ENCODE results near the gene PSME3IP1. TPM values are rescaled to one million over a fixed set of nuclear protein-coding genes. Genes with fewer than 3 reads are reported as not detected.

PSME3IP1 gene
- total RNA-seq, 2 donors from 2014 or later: 39.1 to 64.8 TPM

- no peak for DNase-seq (ENCODE audit: low spot score)
- H3K4me1 ChIP-seq (ENCODE audit: control insufficient read depth in 1 of 2, low read depth in 2 of 2): no peaks in the 10 kb centered on the region
- no peaks in the 10 kb centered on the region for H3K9me3 ChIP-seq
- TF ChIP-seq, protein P1, sequence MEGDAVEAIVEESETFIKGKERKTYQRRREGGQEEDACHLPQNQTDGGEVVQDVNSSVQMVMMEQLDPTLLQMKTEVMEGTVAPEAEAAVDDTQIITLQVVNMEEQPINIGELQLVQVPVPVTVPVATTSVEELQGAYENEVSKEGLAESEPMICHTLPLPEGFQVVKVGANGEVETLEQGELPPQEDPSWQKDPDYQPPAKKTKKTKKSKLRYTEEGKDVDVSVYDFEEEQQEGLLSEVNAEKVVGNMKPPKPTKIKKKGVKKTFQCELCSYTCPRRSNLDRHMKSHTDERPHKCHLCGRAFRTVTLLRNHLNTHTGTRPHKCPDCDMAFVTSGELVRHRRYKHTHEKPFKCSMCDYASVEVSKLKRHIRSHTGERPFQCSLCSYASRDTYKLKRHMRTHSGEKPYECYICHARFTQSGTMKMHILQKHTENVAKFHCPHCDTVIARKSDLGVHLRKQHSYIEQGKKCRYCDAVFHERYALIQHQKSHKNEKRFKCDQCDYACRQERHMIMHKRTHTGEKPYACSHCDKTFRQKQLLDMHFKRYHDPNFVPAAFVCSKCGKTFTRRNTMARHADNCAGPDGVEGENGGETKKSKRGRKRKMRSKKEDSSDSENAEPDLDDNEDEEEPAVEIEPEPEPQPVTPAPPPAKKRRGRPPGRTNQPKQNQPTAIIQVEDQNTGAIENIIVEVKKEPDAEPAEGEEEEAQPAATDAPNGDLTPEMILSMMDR (IDR thresholded peaks at IDR 0.05): no peak
- no peaks in the 10 kb centered on the region for H3K27me3 ChIP-seq (replicated peaks; ENCODE audit: insufficient read depth)
- H3K4me3 ChIP-seq: no peak overlapping the region
- H3K27ac ChIP-seq: no peak overlapping the region
- no peak for ATAC-seq (ENCODE audit: insufficient number of reproducible peaks, low FRiP score, low read depth)
- peaks cover 65% of the 10 kb centered on the region for H3K36me3 ChIP-seq
Measured at GRCh38 chr16:57231821-57232350, 46.0 kb upstream of the PSME3IP1 start.

DNA sequence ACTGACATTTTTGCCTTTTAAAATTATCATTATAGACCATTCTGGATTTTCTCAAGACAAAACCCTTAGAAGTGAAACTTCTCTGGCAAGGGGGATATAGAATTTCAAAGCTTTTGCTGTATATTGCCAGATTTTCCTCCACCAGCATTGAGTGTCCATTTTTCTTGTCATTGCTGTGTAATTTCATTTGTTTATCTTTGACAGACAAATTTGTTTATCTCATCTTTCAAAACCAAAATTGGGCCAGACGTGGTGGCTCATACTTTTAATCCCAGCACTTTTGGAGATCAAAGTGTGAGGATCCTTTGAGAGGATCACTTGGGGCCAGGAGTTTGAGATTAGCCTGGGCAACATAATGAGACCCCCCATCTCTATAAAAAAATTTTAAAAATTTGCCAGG is 43.2 kb upstream of the PSME3IP1 start:
- TF ChIP-seq, protein P1 (IDR thresholded peaks at IDR 0.05): no peak

DNA sequence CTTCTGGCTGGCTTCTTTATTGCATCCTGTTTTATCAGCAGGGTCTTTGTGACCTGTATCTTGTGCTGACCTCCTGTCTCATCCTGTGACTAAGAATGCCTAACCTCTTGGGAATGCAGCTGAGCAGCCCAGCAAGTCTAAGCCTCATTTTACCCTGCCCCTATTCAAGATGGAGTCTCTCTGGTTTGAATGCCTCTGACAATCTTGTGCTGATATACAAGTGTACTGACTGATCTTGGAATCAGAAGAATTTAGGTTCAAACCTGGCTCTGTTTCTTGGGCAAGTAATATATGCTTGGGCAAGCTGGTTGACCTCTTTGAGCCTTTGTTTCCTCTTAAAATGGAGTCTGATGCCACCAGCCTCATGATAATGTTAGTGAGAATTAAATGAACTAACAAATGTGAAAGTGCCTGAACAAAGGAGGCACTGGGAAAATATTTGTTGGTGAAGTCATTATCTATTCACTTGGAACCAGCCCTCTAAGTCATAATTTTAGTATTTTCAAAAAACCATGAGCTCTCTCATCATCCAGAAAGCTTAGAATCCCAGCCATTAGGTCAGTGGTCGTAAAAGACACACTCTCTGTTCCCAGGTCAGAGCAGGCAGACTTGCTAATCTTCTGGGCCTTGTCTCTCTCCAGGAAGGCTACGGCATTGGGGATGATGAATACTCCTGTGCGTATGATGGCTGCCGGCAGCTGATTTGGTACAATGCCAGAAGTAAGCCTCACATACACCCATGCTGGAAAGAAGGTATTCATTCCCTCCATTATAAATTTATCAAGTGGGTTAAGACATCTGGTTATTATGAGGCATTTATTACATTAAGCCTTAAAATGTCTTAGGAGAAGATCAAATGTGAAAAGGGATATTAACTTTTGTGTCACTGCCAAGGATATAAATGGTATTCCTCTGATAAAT is 41.1 kb upstream of the PSME3IP1 start:
- Histone ChIP-seq H3K27me3 (replicated peaks; ENCODE audit: insufficient read depth) (no peaks in the 10 kb centered on the region), H3K9me3 (no peaks in the 10 kb centered on the region), H3K36me3 (peaks cover 56% of the 10 kb centered on the region), H3K4me1 (ENCODE audit: control insufficient read depth in 1 of 2, low read depth in 2 of 2) (no peaks in the 10 kb centered on the region), H3K4me3 (no peak overlapping the region), H3K27ac (no peak overlapping the region)
- ATAC-seq (ENCODE audit: insufficient number of reproducible peaks, low FRiP score, low read depth) (no peak), DNase-seq (ENCODE audit: low spot score) (no peak)
- TF ChIP-seq, protein P1 (IDR thresholded peaks at IDR 0.05): no peak

More for the DNA sequence above, 43.2 kb upstream of the PSME3IP1 start:
- H3K4me3 ChIP-seq: no peak overlapping the region
- H3K36me3 ChIP-seq: peaks cover 69% of the 10 kb centered on the region
- H3K27me3 ChIP-seq (replicated peaks; ENCODE audit: insufficient read depth): no peaks in the 10 kb centered on the region
- no peak for DNase-seq (ENCODE audit: low spot score)
- no peak for ATAC-seq (ENCODE audit: insufficient number of reproducible peaks, low FRiP score, low read depth)
- H3K27ac ChIP-seq: no peak overlapping the region
- no peaks in the 10 kb centered on the region for H3K4me1 ChIP-seq (ENCODE audit: control insufficient read depth in 1 of 2, low read depth in 2 of 2)
- H3K9me3 ChIP-seq: no peaks in the 10 kb centered on the region

DNA sequence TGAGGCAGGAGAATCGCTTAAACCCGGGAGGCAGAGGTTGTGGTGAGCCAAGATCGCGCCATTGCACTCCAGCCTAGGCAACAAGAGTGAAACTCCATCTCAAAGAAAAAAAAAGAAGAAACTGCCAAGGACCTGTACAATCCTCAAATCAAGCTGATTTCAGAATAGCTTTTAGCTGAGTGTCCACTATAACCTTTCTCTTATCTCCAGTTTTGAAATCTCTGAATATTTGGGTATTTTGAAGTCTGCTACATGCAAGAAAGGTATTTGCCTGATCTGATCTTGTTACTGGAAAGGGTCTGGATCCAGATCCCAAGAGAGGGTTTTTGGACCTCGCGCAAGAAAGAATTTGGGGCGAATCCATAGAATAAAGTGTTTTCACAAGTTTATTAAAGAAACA is 40.1 kb upstream of the PSME3IP1 start:
- no peaks in the 10 kb centered on the region for H3K9me3 ChIP-seq
- no peak overlapping the region for H3K4me3 ChIP-seq
- no peak for ATAC-seq (ENCODE audit: insufficient number of reproducible peaks, low FRiP score, low read depth)
- no peaks in the 10 kb centered on the region for H3K4me1 ChIP-seq (ENCODE audit: control insufficient read depth in 1 of 2, low read depth in 2 of 2)
- H3K27me3 ChIP-seq (replicated peaks; ENCODE audit: insufficient read depth): no peaks in the 10 kb centered on the region
- peaks cover 55% of the 10 kb centered on the region for H3K36me3 ChIP-seq
- TF ChIP-seq, protein P1 (IDR thresholded peaks at IDR 0.05): no peak
- DNase-seq (ENCODE audit: low spot score): no peak
- no peak overlapping the region for H3K27ac ChIP-seq

GRCh38 chr16:57224651-57225335 is 39.0 kb upstream of the PSME3IP1 start:
- peaks cover 55% of the 10 kb centered on the region for H3K36me3 ChIP-seq
- H3K27me3 ChIP-seq (replicated peaks; ENCODE audit: insufficient read depth): no peaks in the 10 kb centered on the region
- no peak overlapping the region for H3K27ac ChIP-seq
- ATAC-seq (ENCODE audit: insufficient number of reproducible peaks, low FRiP score, low read depth): no peak
- TF ChIP-seq, protein P1 (IDR thresholded peaks at IDR 0.05): no peak
- DNase-seq (ENCODE audit: low spot score): no peak
- no peaks in the 10 kb centered on the region for H3K9me3 ChIP-seq
- H3K4me3 ChIP-seq: no peak overlapping the region
- H3K4me1 ChIP-seq (ENCODE audit: control insufficient read depth in 1 of 2, low read depth in 2 of 2): no peaks in the 10 kb centered on the region
